ENCODE results near the gene HHIP. TPM values are rescaled to one million over a fixed set of nuclear protein-coding genes. Genes with fewer than 3 reads are reported as not detected.
"Not testable (repeated sequence)": the region's sequence is repeated elsewhere in the genome, so short reads cannot be mapped to it uniquely, and the experiment has no call there.

Gene HHIP
- total RNA-seq, 1 donor from 2014 or later, result 0.05 TPM

DNA sequence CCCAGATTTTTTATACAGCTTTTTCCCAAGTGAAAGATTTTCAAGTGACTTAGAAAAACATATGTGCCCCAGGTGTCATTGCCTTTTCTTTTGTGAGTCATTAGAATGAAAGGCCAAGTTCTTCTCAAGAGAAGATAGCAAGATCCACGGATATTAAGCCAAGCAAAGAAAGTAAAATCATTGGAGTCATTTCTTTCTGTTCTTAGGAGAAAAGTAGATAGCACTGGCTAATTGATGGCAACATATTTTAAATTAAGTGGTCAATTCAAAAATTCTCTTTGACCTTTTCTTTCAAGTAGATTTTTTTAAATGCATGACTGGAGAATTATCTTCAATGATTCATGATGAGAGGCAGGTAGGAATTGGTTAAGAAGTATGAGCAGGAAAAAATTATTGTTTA, 94.4 kb downstream of the HHIP start:
- DNase-seq (ENCODE audit: low read depth), result no peak

DNA sequence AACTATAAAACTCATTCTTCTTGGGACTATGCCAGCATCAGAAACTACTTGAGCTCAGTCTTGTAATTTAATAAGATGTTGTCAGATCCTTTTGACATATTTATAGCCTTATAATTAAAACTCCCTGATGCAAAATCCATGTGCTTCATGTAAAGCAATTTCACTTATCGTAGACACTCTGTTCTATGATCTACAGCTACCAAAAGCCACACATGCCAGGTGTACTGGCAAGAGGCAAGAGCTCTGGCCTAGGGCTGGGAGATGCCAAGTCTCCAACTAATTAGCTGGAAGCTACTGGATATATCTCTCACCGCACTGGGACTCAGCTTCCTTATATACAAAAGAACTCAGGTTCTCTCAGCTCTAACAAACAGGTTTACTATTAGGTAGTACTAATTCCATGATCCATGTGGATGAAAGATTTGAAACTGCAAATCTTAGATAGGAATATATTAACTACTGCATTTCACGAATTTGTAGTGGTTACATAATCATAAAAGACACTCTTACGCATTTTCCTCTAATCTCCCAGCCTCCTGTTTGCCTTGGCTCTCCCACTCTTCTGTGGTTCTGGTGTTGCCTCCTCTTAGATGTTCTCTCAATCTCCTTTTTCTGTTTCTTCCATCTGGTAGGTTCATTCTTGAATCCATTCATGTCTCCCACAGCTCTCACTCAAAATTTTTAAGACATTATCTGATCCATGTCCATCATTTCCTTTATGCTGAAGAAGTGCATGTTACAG, 103.0 kb downstream of the HHIP start:
- no peak for DNase-seq (ENCODE audit: low read depth)

DNA sequence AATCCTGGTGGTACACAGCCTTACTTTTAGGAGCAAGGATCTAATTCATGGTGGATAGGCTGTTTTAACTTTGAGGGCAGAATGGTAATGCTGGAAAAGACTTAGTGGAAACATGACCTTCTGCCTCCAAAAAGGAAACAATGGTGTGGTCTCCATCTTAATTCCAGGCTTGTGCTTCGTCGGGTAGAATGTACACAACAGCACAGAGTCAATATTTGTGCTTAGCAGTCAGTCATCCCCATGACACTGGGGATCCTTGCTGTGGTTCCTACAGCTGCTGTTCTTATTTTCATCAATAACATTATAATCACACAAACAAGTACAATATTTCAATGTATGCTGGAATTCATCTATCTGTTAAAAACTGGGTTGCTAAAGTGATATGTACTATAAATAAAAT, 104.4 kb downstream of the HHIP start:
- no peak for DNase-seq (ENCODE audit: low read depth)

DNA sequence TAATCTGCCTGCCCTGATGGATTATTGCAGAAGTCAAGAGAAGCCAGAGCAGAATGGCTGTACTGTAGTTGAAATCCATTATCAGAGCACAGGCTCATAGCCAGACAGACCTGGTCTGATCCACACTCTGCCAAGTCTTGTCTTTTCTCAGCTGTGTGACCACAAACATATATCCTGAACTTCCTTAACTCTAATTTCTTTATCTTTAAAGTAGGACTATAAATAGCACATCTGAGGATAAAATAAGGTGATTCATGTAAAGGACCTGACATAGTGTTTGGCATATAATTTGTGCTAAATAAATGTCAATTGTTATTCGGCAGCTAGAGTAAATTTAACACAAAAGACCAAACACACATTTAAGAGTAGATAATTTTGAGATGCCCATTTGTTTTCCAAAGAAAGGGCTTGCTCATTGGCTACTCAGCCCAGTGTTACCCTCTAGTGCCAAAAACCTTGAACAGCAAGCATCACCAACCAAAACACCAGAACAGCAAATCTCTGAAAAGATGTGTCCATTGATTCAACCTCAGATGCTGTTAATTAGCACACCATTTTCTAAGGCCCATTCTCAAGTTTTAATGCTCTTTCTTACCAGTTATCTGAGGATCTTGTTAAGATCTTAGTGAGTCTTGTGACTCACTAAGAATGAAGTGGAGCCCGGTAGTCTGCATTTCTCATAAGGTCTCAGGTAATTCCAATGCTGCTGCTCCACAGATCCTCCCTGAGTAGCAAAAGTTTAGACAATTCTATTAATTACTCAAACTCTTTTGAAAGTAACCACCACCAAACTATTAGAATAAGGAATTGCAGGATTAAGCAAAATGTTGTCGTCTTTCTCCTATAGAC, 108.8 kb downstream of the HHIP start:
- DNase-seq (ENCODE audit: low read depth), result peak; percentile 35

DNA sequence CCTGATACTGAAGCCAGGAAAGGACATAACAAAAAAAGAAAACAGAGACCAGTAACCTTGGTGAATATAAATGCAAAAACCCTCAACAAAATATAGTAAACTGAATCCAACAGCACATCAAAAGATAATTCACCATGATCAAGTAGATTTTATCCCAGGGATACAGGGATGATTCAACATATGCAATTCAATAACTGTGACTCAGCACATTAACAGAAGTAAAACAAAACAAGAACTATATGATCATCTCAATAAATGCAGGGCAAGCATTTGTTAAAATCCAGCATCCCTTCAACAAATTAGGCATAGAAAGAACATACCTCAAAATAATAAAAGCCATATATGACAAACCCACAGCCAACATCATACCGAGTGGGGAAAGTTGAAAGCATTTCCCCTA, 112.0 kb downstream of the HHIP start:
- no peak for DNase-seq (ENCODE audit: low read depth)

DNA sequence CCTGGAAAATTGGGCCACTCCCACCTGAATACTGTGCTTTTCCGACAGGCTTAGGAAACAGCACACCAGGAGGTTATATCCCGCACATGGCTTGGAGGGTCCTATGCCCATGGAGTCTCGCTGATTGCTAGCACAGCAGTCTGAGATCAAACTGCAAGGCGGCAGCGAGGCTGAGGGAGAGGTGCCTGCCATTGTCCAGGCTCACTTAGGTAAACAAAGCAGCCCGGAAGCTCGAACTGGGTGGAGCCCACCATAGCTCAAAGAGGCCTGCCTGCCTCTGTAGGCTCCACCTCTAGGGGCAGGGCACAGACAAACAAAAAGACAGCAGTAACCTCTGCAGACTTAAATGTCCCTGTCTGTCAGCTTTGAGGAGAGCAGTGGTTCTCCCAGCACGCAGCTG, 122.9 kb downstream of the HHIP start:
- not testable (repeated sequence) for DNase-seq (ENCODE audit: low read depth)

DNA sequence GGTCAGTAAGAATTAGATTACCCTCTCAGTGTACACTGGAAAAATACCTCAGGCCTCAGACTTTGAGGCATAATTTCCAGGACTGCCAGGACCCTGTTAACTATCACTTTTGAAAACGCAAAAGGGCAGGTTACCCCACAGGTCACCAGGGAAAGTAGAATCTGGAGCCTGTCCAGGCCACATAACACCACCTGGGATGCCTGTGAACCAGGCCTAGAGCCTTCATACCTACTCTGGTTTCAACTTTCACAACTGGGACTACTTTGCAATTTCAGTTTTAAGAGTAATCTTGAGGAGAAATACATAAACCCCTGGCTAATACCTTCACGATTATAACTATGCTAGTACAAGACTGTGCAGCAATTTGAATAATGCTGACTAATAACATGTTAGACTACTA, 132.4 kb downstream of the HHIP start:
- DNase-seq (ENCODE audit: low read depth), result no peak

DNA sequence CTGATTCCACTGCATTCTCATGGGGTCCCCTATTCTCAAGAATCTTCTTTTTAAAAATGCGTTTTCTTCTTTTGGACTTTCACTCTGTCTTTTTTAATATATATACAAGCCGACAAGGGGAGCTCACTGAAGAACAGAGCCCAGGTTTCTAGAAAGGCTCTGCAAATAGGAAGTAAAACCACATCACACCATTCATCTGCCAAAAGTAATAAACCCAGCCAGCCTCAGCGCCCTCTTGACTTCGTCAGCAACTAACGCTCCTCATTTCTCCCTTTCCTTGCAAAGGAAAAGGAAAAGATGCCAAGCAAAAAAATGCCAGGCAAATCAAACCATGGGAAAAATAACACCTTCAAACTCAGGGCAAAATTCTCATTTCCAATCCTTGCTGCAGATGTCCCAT, 136.4 kb downstream of the HHIP start:
- no peak for DNase-seq (ENCODE audit: low read depth)

DNA sequence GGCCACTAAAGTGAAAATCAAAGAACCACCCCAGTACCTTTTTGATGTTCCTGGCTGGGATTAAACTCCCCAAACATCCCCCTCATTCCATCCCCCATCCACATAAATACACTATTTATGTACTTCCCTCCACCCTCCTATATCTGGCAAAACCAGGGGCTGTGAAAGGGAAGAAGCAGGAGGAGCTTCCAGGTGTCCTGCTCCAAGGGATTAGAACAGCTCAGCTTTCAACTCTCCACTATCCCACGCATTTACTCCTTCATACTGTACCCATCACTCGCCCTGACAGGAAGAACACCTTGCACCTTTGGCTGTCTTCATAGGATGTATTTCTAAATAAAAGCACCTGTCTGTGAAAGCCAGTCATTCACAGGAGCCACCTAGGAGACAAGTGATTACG, 140.0 kb downstream of the HHIP start:
- DNase-seq (ENCODE audit: low read depth), result no peak

DNA sequence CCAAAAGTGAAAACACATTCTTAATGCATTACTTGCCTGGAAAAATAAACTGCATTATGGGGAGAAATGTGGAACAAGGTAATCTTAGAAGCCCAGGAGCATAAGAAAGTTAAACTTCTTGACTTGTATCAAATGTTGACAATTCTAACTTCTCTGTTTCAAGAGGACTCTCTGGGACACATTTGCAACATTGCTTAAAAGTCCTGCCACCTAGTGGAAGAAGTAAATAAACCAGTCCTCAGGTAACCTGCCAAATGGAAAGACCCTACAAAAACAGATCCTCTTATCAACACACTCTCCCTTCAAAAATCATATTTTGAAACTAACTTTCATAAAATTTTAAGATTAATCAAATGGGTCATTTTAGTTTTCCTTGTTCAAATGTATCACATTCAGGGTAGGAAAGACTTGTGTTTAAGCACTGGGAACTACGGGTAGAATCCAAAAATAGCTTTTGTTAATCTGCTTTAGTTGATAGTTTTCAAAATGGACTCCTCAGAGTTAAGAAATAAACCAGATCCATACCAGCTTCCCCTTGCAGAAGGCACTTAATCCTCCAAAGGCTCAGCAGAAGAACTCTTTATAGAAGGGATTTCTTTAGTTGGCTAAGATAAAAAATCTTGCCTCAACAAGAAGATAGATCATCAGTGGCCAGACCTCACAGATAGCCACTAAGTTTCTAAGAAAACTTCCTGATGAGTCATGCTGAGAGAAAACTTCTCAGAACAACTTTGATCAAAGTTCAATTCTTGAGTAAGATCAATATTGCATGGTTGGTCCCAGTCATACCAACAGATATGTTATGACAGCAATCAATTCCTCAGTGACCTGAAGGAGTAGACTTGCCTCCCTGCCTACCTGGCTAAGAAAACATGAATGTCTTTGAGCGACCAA, 141.7 kb downstream of the HHIP start:
- peak; percentile 44 for DNase-seq (ENCODE audit: low read depth)

DNA sequence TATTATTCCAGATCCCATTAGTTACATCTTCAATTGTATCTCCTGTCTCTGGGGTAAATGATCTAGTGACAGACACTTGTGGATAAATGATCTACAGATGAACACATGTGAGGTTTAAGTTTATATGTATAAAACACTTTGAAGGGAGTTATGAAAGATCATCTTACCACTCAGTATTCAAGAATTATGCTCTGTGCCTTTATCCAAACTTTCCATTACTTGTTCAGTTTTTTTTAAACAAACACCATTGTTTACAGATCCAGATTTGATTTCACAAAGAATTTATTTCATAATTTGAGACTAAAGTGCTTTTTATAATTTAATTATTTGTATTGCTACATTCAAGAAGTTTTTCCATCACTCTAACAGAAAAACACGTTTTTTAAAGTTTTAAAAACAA, 142.5 kb downstream of the HHIP start:
- DNase-seq (ENCODE audit: low read depth), result no peak

DNA sequence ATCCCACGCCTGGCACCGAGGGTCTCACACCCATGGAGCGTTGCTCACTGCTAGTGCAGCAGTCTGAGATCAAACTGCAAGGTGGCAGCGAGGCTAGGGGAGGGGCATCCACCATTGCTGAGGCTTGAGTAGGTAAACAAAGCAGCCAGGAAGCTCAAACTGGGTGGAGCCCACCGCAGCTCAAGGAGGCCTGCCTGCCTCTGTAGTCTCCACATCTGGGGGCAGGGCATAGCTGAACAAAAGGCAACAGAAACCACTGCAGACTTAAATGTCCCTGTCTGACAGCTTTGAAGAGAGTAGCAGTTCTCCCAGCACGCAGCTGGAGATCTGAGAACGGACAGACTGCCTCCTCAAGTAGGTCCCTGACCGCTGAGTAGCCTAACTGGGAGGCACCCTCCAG, 146.0 kb downstream of the HHIP start:
- not testable (repeated sequence) for DNase-seq (ENCODE audit: low read depth)

Measured in myocyte (in vitro differentiated cells).